H1 (cell line): ENCODE measurements around the gene CRYBG3. TPM values are rescaled to one million over a fixed set of nuclear protein-coding genes. Genes with fewer than 3 reads are reported as not detected.
A peak's percentile ranks its signal among the peaks of the same experiment; 100 is the strongest.

Source experiments
- CTCF ChIA-PET: fragments of 300-600 bp; sonication (Branson Sonifier 250); formaldehyde crosslinking; loops from one replicate; lab custom pipeline; 2021; ENCODE audit not compliant: partially characterized antibody; lab: Charles Lee
- POLR2A ChIA-PET: fragments of 300-600 bp; sonication (Branson Sonifier 250); formaldehyde crosslinking; loops from one replicate; lab custom pipeline; 2021; ENCODE audit warnings: inconsistent platforms; ENCODE audit not compliant: partially characterized antibody; lab: Charles Lee
- DNase-seq, 2 experiments: peaks; one replicate each; pipeline versions ENCODE4 v3.0.0 to v3.0.0-alpha.2; 2010 to 2022; ENCODE audit warnings: low spot score in 2 of 2, low read depth in 1 of 2, mixed read lengths in 1 of 2
- FAIRE-seq: peaks from 2 replicates; lab custom pipeline; 2011; peaks lifted over from hg19 to GRCh38; lab: Jason Lieb, UNC
- H2AFZ ChIP-seq: 2 replicates; pipeline ENCODE4 v1.8.1; 2012; ENCODE audit warnings: low read length, inconsistent platforms
- H2AK5ac ChIP-seq: 2 replicates; pipeline ENCODE4 v1.6.1; 2013; ENCODE audit warnings: low read depth, low read length
- H2BK120ac ChIP-seq: replicated peaks from 2 replicates; pipeline ENCODE3; 2013; ENCODE audit warnings: low read depth, low read length, inconsistent platforms
- H2BK12ac ChIP-seq: 2 replicates; pipeline ENCODE4 v1.6.1; 2013; ENCODE audit warnings: low read depth, low read length
- H2BK15ac ChIP-seq: 2 replicates; pipeline ENCODE4 v1.6.1; 2013; ENCODE audit warnings: low read length
- H2BK20ac ChIP-seq: 2 replicates; pipeline ENCODE4 v1.6.1; 2013; ENCODE audit warnings: low read length
- H2BK5ac ChIP-seq: 2 replicates; pipeline ENCODE4 v1.6.1; 2013; ENCODE audit warnings: low read depth, low read length
- H3K14ac ChIP-seq: 2 replicates; pipeline ENCODE4 v1.6.1; 2013; ENCODE audit warnings: inconsistent platforms; ENCODE audit not compliant: insufficient read length
- H3K18ac ChIP-seq: 2 replicates; pipeline ENCODE4 v1.6.1; 2013; ENCODE audit warnings: low read length; ENCODE audit errors: extremely low read depth
- H3K23ac ChIP-seq: 2 replicates; pipeline ENCODE4 v1.6.1; 2013; ENCODE audit warnings: inconsistent platforms; ENCODE audit not compliant: insufficient read length
- H3K23me2 ChIP-seq: 2 replicates; pipeline ENCODE4 v1.6.1; 2013; ENCODE audit warnings: low read depth, low read length
- H3K27ac ChIP-seq: 2 replicates; pipeline ENCODE4 v1.6.1; 2011; ENCODE audit warnings: low read depth, low read length, inconsistent platforms
- H3K27me3 ChIP-seq, 4 experiments: replicated peaks in 1 of 4; 1 replicate in 1 of 4; 2 replicates in 3 of 4; pipeline versions ENCODE4 v1.6.1 to v1.8.1; 2011 to 2013; ENCODE audit warnings: low read length in 3 of 4, mild to moderate bottlenecking in 3 of 4, inconsistent platforms in 2 of 4, mixed read lengths in 2 of 4, moderate library complexity in 1 of 4; ENCODE audit not compliant: control insufficient read depth in 3 of 4, insufficient read depth in 3 of 4; ENCODE audit errors: extremely low read depth in 1 of 4
- H3K36me3 ChIP-seq, 4 experiments: 2 replicates each; pipeline versions ENCODE4 v1.6.1 to v1.8.1; 2011 to 2013; ENCODE audit warnings: mild to moderate bottlenecking in 4 of 4, low read length in 3 of 4, moderate library complexity in 2 of 4, control low read depth in 1 of 4, inconsistent platforms in 1 of 4; ENCODE audit not compliant: insufficient read depth in 4 of 4, control insufficient read depth in 2 of 4
- H3K4ac ChIP-seq: replicated peaks from 2 replicates; pipeline ENCODE3; 2013; ENCODE audit warnings: low read length, low read depth, mixed read lengths, inconsistent platforms; ENCODE audit not compliant: insufficient read length
- H3K4me1 ChIP-seq, 4 experiments: replicated peaks in 1 of 4; 1 replicate in 1 of 4; 2 replicates in 3 of 4; pipeline versions ENCODE4 v1.6.1 to v1.8.1; 2011 to 2013; ENCODE audit warnings: low read length in 3 of 4, inconsistent platforms in 2 of 4, mixed read lengths in 1 of 4; ENCODE audit not compliant: insufficient read depth in 4 of 4, control insufficient read depth in 3 of 4
- H3K4me2 ChIP-seq, 2 experiments: 2 replicates each; pipeline versions ENCODE4 v1.6.1 to v1.8.1; 2011 to 2013; ENCODE audit warnings: low read depth in 2 of 2, low read length in 2 of 2, control low read depth in 1 of 2, inconsistent platforms in 1 of 2, mild to moderate bottlenecking in 1 of 2; ENCODE audit not compliant: insufficient read depth in 1 of 2
- H3K4me3 ChIP-seq, 4 experiments: fragments of 200-600, 300-600 bp in 1 of 4; sonication (generic), shearing (Covaris generic), sonication (Bioruptor Twin) in 1 of 4; 2 replicates each; pipeline versions ENCODE4 v1.5.1 to v1.8.1; 2011 to 2016; ENCODE audit warnings: low read length in 4 of 4, low read depth in 3 of 4, control low read depth in 2 of 4, inconsistent platforms in 2 of 4, mild to moderate bottlenecking in 2 of 4, mixed read lengths in 1 of 4, moderate library complexity in 1 of 4; ENCODE audit not compliant: insufficient read depth in 2 of 4; ENCODE audit errors: extremely low read depth in 1 of 4
- H3K56ac ChIP-seq: replicated peaks from 2 replicates; pipeline ENCODE3; 2013; ENCODE audit warnings: low read depth, mild to moderate bottlenecking, mixed read lengths, low read length, inconsistent platforms; ENCODE audit not compliant: insufficient read length
- H3K79me1 ChIP-seq: 2 replicates; pipeline ENCODE4 v1.6.1; 2013; ENCODE audit warnings: low read depth, low read length, control low read depth
- H3K79me2 ChIP-seq, 2 experiments: 2 replicates each; pipeline versions ENCODE4 v1.6.1 to v1.8.1; 2012 to 2013; ENCODE audit warnings: low read length in 2 of 2, mild to moderate bottlenecking in 2 of 2, inconsistent platforms in 1 of 2; ENCODE audit not compliant: insufficient read depth in 2 of 2, control insufficient read depth in 1 of 2
- H3K9ac ChIP-seq, 4 experiments: replicated peaks in 1 of 4; 1 replicate in 1 of 4; 2 replicates in 3 of 4; pipeline versions ENCODE4 v1.6.1 to v1.8.1; 2011 to 2013; ENCODE audit warnings: low read depth in 3 of 4, low read length in 3 of 4, control low read depth in 2 of 4, mild to moderate bottlenecking in 2 of 4, moderate library complexity in 2 of 4, inconsistent platforms in 1 of 4; ENCODE audit errors: extremely low read depth in 1 of 4
- H3K9me3 ChIP-seq, 2 experiments: 2 replicates each; pipeline versions ENCODE4 v1.6.1 to v1.8.1; 2012 to 2013; ENCODE audit warnings: mild to moderate bottlenecking in 2 of 2, moderate library complexity in 2 of 2, control low read depth in 1 of 2, inconsistent platforms in 1 of 2, low read depth in 1 of 2, low read length in 1 of 2, mixed read lengths in 1 of 2; ENCODE audit not compliant: insufficient read depth in 2 of 2
- H4K20me1 ChIP-seq, 2 experiments: replicated peaks in 1 of 2; 2 replicates each; pipeline versions ENCODE3 to v1.8.1; 2011 to 2013; ENCODE audit warnings: inconsistent platforms in 2 of 2, low read length in 2 of 2, mild to moderate bottlenecking in 1 of 2; ENCODE audit not compliant: insufficient read depth in 2 of 2, control insufficient read depth in 1 of 2
- H4K5ac ChIP-seq: 2 replicates; pipeline ENCODE4 v1.6.1; 2013; ENCODE audit warnings: low read length, low read depth, mixed read lengths, inconsistent platforms; ENCODE audit not compliant: insufficient read length
- H4K8ac ChIP-seq: 2 replicates; pipeline ENCODE4 v1.8.0; 2013; ENCODE audit warnings: mild to moderate bottlenecking, moderate library complexity, low read length, inconsistent platforms; ENCODE audit not compliant: insufficient read depth; ENCODE audit errors: extremely low read depth
- H4K91ac ChIP-seq: replicated peaks from 2 replicates; pipeline ENCODE3; 2013; ENCODE audit warnings: low read length, mixed read lengths, inconsistent platforms; ENCODE audit not compliant: insufficient read length
- CBX5 ChIP-seq: fragments of 300-800, 300-1000 bp; sonication (generic); IDR thresholded peaks from 2 replicates; pipeline ENCODE4 v1.7.1; 2016; ENCODE audit warnings: antibody characterized with exemption, low read length, low read depth
- CTCF ChIP-seq, 3 experiments: IDR thresholded peaks; 1 replicate in 2 of 3; 2 replicates in 1 of 3; pipeline versions ENCODE4 v1.5.1 to v1.6.1; 2011; ENCODE audit warnings: low read length in 3 of 3, mild to moderate bottlenecking in 3 of 3, inconsistent platforms in 2 of 3, low read depth in 1 of 3, moderate library complexity in 1 of 3; ENCODE audit not compliant: insufficient read depth in 1 of 3; ENCODE audit errors: control extremely low read depth in 1 of 3
- GABPA ChIP-seq: IDR thresholded peaks from 2 replicates; pipeline ENCODE4 v1.6.1; 2011; ENCODE audit warnings: mild to moderate bottlenecking, low read length, moderate library complexity, borderline replicate concordance; ENCODE audit not compliant: insufficient read depth
- GTF2F1 ChIP-seq: IDR thresholded peaks from 2 replicates; pipeline ENCODE4 v1.6.1; 2012; ENCODE audit warnings: low read depth, low read length, improper control_type of control experiment, borderline replicate concordance
- HDAC2 ChIP-seq, 2 experiments: fragments of 300-600 bp in 1 of 2; sonication (generic) in 1 of 2; IDR thresholded peaks; 2 replicates each; pipeline ENCODE4 v1.6.1; 2011 to 2012; ENCODE audit warnings: low read depth in 2 of 2, low read length in 2 of 2, mild to moderate bottlenecking in 2 of 2, moderate library complexity in 2 of 2, borderline replicate concordance in 1 of 2, inconsistent platforms in 1 of 2
- KDM5A ChIP-seq: fragments of 200-600 bp; IDR thresholded peaks from 2 replicates; pipeline ENCODE4 v1.7.1; 2012; ENCODE audit warnings: mild to moderate bottlenecking, low read length, inconsistent platforms, mixed read lengths
- POLR2AphosphoS5 ChIP-seq: IDR thresholded peaks from 2 replicates; pipeline ENCODE4 v1.6.1; 2011; ENCODE audit warnings: low read depth, low read length
- POU5F1 ChIP-seq: IDR thresholded peaks from 2 replicates; pipeline ENCODE4 v1.6.1; 2011; ENCODE audit warnings: low read depth, mild to moderate bottlenecking, low read length, moderate library complexity
- RBBP5 ChIP-seq: IDR thresholded peaks from 2 replicates; pipeline ENCODE4 v1.7.1; 2012; ENCODE audit warnings: low read depth, mild to moderate bottlenecking, inconsistent platforms, low read length, moderate library complexity, borderline replicate concordance
- TEAD4 ChIP-seq: IDR thresholded peaks from 2 replicates; pipeline ENCODE4 v1.6.1; 2012; ENCODE audit warnings: low read depth, low read length, inconsistent platforms, mixed read lengths
- WGBS, 2 experiments: shearing (Covaris generic) in 1 of 2; methylation state at CpG; one replicate each; pipeline versions ENCODE4 v1.1.6 to v1.1.7; 2013 to 2015; ENCODE audit warnings: low lambda C conversion rate in 2 of 2, mixed read lengths in 2 of 2, inconsistent platforms in 1 of 2, low coverage in 1 of 2, missing lambda C conversion rate in 1 of 2; ENCODE audit not compliant: insufficient replicate concordance in 2 of 2, insufficient coverage in 1 of 2, insufficient read length in 1 of 2; ENCODE audit errors: extremely low coverage in 1 of 2, missing lambda C conversion rate in 1 of 2; 5-methylcytosine and 5-hydroxymethylcytosine counted together
- polyA plus RNA-seq, 7 experiments: library from polyadenylated mRNA; depleted of rRNA in 3 of 7; stranded (reverse) in 5 of 7; unstranded in 2 of 7; fragments of >200 nt in 5 of 7; fragments of 200-250 nt in 2 of 7; gene quantifications; 1 replicate in 5 of 7; 2 replicates in 1 of 7; 4 replicates in 1 of 7; pipeline versions ENCODE4 v1.2.1 to v1.2.3, GENCODE V29; 2011 to 2013; ENCODE audit warnings: missing spikeins in 2 of 7, mixed read lengths in 2 of 7
- total RNA-seq: library from RNA; stranded (reverse); fragmentation: NEBNext Ultra II Directional; extraction: Animal tissue kit (Norgen Biotek cat#: 25700); gene quantifications from 2 replicates; pipeline ENCODE4 v1.2.1, GENCODE V29; 2021

The CRYBG3 gene
- total and polyA plus RNA-seq, 2 of the 8 experiments (the other 6 are each of a cell fraction or from before 2014, with no cell fraction given): 2.1 to 8.0 TPM

DNA sequence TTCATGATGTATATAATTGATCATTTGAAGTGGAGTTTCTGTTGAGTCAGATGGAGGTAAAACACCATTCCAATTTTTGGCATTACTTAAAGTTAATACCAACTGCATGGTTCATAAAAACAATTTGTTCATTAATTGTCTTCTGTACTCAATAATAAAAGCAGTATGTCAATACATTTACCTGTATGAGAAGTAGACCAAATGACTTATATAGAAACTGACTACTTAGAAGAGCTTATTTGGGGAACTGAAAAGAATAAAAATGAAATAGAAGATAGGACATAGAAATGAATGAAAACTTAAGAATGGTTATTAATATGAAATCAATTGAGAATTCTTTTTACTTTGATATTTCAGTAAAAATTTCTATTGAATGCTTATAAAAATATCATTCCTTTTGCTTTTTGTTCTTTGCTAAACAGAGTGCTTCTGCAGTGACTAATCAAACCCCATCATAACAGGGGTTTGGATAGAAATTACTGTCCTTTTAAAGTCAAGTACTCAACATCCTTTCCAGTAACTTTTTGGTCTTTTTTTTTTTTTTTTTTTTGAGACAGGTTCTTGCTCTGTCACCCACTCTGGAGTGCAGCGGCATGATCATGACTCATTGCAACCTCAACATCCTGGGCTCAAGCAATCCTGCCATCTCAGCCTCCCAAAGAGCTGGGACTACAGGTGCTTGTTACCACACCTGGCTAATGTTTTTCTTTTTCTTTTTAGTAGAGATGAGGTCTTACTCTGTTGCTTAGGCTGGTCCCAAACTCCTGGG, 6.5 kb upstream of the CRYBG3 start:
- H3K79me1 ChIP-seq: no peaks in the 10 kb centered on the region
- FAIRE-seq: peak; percentile 24
- H2BK15ac ChIP-seq: no peak overlapping the region
- no peak for TF ChIP-seq CBX5
- TF ChIP-seq GABPA: no peak
- no peak for TF ChIP-seq POU5F1
- TF ChIP-seq POLR2AphosphoS5: no peak
- no peak for TF ChIP-seq GTF2F1
- no peak for TF ChIP-seq CTCF (IDR thresholded peaks at IDR 0.05; ENCODE audit: control extremely low read depth in 1 of 3, insufficient read depth in 1 of 3, low read depth in 1 of 3, low read length in 3 of 3)
- no peak for TF ChIP-seq RBBP5
- TF ChIP-seq KDM5A: no peak
- no peak for TF ChIP-seq HDAC2 (IDR thresholded peaks at IDR 0.05; ENCODE audit: borderline replicate concordance in 1 of 2, low read depth in 2 of 2, low read length in 2 of 2)
- TF ChIP-seq TEAD4: no peak

More for the DNA sequence above, 6.5 kb upstream of the CRYBG3 start:
- no peak overlapping the region for H4K8ac ChIP-seq
- no peak overlapping the region for H2BK120ac ChIP-seq
- DNase-seq: no peak
- no peak overlapping the region for H4K5ac ChIP-seq
- H4K20me1 ChIP-seq: no peaks in the 10 kb centered on the region
- H3K9me3 ChIP-seq: no peaks in the 10 kb centered on the region
- no peak overlapping the region for H2BK5ac ChIP-seq
- CTCF ChIA-PET: interaction anchor here (1.2 to 1.7 kb wide), 2 partner anchors 125 to 153 kb away, joined by 3 to 4 read pairs; no protein-coding TSS in a partner anchor
- no peak overlapping the region for H3K27ac ChIP-seq
- H3K23me2 ChIP-seq: no peaks in the 10 kb centered on the region
- H3K4me3 ChIP-seq: no peak overlapping the region
- no peaks in the 10 kb centered on the region for H3K79me2 ChIP-seq
- H3K4me2 ChIP-seq: no peak overlapping the region
- no peak overlapping the region for H2BK12ac ChIP-seq
- no peak overlapping the region for H2BK20ac ChIP-seq
- POLR2A ChIA-PET: no interaction called here
- H4K91ac ChIP-seq: no peak overlapping the region
- no peak overlapping the region for H3K18ac ChIP-seq
- 0 out of 7 replicates have a peak, but pooled peaks cover 0 to under 1% (median 0%) of the 10 kb centered on the region in 4 experiments for H3K27me3 ChIP-seq
- H3K23ac ChIP-seq: no peak overlapping the region
- H2AFZ ChIP-seq: no peak overlapping the region
- WGBS, 2 experiments: 0% methylated on average over 1 of the region's 1 CpG; no CpG with 5 or more reads in 1 of the 2 experiments
- H3K36me3 ChIP-seq: no peaks in the 10 kb centered on the region
- no peak overlapping the region for H3K9ac ChIP-seq
- H3K4ac ChIP-seq: no peak overlapping the region
- H3K4me1 ChIP-seq: no peaks in the 10 kb centered on the region
- no peak overlapping the region for H3K14ac ChIP-seq
- H2AK5ac ChIP-seq: no peak overlapping the region
- H3K56ac ChIP-seq: no peak overlapping the region
